Progenitor cell of endocrine pancreas (in vitro differentiated cells): Measurements from ENCODE around the gene SLC4A1. TPM values are rescaled to one million over a fixed set of nuclear protein-coding genes. Genes with fewer than 3 reads are reported as not detected.

Experiments
- DNase-seq: peaks from one replicate; pipeline ENCODE4 v3.0.0; 2021; ENCODE audit warnings: low spot score; ENCODE audit not compliant: unreplicated experiment
- H3K27ac Mint-ChIP-seq: 2 replicates; pipeline ENCODE4 v1.8.0; 2021; ENCODE audit warnings: mild to moderate bottlenecking, moderate library complexity, mixed read lengths
- H3K27me3 Mint-ChIP-seq: 2 replicates; pipeline ENCODE4 v1.8.0; 2021; ENCODE audit warnings: mixed read lengths
- H3K36me3 Mint-ChIP-seq: 2 replicates; pipeline ENCODE4 v1.8.0; 2022; ENCODE audit warnings: mixed read lengths; ENCODE audit not compliant: insufficient read depth
- H3K4me1 Mint-ChIP-seq: 2 replicates; pipeline ENCODE4 v1.8.0; 2021; ENCODE audit warnings: low read depth, mixed read lengths
- H3K4me3 Mint-ChIP-seq: 2 replicates; pipeline ENCODE4 v1.8.0; 2021; ENCODE audit warnings: low read depth, mild to moderate bottlenecking, moderate library complexity, mixed read lengths
- H3K9me3 Mint-ChIP-seq: 2 replicates; pipeline ENCODE4 v1.8.0; 2021; ENCODE audit warnings: low read depth, mixed read lengths
- total RNA-seq: library from RNA; stranded (reverse); gene quantifications from 2 replicates; pipeline ENCODE4 v1.2.1, GENCODE V29; 2021
- TF ChIP-seq, protein P1 (sequence below): fragments of 200-600 bp; sonication (generic); IDR thresholded peaks from one replicate; pipeline ENCODE4 v1.5.0; 2021; ENCODE audit warnings: antibody characterized with exemption, mild to moderate bottlenecking; ENCODE audit not compliant: unreplicated experiment

The SLC4A1 gene
- total RNA-seq, 1 donor from 2014 or later: not detected

DNA sequence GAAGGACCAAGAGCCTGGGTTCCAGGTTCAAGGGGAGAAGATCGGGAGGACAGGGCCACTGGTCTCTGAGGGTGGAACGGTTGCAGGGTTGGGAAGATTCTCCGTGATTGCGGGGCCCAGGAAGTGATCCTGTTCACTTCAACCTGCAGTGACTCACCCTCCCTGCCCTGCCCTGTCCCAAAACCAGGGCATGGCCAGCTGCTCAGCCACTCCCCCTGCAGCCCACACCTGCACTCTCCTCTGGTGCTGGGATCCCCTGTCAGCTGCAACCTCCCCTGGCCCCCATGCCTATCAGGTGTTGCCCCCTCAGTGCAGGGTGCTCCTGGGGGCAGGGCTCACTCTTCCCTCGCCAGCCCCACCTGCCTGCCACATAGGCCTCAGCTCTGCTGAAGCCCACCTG, 41.5 kb upstream of the SLC4A1 start:
- H3K4me3 Mint-ChIP-seq: peak overlapping the region; percentile 55

DNA sequence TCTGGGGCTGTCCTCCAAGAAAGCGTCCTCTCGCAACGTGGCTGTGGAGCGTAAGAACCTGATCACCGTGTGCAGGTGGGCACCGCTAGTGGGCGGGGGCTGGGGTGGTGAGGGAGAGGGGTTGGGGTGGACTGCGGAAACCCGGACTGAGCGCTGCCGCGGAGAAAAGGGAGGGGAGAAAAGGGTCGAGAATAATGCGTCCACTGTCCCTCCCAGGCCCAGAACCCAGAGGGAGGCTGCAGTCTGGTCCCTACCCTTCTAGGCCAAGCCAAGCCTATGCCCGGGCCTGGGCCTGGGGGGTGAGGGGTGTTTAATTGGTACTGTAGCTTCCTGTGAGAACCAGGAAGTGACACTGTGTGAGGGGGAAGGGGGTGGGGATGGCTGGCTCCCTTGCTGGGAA, 40.9 kb upstream of the SLC4A1 start:
- H3K27me3 Mint-ChIP-seq: peaks cover 47% of the 10 kb centered on the region
- H3K9me3 Mint-ChIP-seq: no peaks in the 10 kb centered on the region
- H3K27ac Mint-ChIP-seq: no peak overlapping the region
- H3K4me3 Mint-ChIP-seq: peak overlapping the region; percentile 55
- peaks cover 3% of the 10 kb centered on the region for H3K4me1 Mint-ChIP-seq
- H3K36me3 Mint-ChIP-seq: no peaks in the 10 kb centered on the region
- TF ChIP-seq, protein P1, sequence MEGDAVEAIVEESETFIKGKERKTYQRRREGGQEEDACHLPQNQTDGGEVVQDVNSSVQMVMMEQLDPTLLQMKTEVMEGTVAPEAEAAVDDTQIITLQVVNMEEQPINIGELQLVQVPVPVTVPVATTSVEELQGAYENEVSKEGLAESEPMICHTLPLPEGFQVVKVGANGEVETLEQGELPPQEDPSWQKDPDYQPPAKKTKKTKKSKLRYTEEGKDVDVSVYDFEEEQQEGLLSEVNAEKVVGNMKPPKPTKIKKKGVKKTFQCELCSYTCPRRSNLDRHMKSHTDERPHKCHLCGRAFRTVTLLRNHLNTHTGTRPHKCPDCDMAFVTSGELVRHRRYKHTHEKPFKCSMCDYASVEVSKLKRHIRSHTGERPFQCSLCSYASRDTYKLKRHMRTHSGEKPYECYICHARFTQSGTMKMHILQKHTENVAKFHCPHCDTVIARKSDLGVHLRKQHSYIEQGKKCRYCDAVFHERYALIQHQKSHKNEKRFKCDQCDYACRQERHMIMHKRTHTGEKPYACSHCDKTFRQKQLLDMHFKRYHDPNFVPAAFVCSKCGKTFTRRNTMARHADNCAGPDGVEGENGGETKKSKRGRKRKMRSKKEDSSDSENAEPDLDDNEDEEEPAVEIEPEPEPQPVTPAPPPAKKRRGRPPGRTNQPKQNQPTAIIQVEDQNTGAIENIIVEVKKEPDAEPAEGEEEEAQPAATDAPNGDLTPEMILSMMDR: no peak
- DNase-seq: no peak

More for the DNA sequence above, 41.5 kb upstream of the SLC4A1 start:
- Mint-ChIP-seq H3K9me3 (no peaks in the 10 kb centered on the region), H3K4me1 (peaks cover 3% of the 10 kb centered on the region), H3K27ac (no peak overlapping the region), H3K36me3 (no peaks in the 10 kb centered on the region), H3K27me3 (peaks cover 50% of the 10 kb centered on the region)
- TF ChIP-seq, protein P1: no peak
- DNase-seq: no peak

DNA sequence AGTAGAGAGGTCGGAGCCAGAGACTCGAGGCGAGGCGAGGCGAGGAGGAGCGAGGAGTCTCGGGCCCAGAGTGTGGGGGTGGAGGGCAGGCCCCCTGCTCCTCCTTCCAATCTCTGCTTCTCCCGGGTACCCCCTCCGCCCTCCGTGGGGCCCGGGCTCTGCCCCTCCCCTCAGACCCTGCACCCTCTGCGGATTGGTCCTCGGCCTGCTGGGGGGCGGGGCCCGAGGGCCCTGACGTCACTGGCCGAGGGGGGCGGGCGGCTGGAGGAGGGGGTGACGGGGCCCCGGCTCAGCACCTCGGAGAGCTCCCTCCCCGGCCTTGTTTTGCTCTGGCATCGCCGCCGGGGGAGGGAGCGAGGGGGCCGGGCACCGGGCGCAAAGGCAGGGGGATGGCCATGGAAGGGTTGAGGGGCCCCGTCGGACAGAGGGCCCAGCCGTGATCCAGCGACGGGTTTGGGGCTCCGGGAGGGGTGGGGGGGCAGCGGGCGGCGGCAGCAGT, 40.4 kb upstream of the SLC4A1 start, which contains the start of gene RUNDC3A:
TSS of gene RUNDC3A (plus strand) at position 282 of the 499 bp plus-strand sequence. CDS start 232 bp downstream, outside the sequence.
- Mint-ChIP-seq H3K4me3 (peak within 1 kb of the TSS; percentile 64), H3K36me3 (no peaks in the 10 kb centered on the region), H3K27me3 (peaks cover 45% of the 10 kb centered on the region), H3K9me3 (no peaks in the 10 kb centered on the region), H3K27ac (no peak within 1 kb of the TSS), H3K4me1 (peaks cover 3% of the 10 kb centered on the region)
- peak; percentile 95 for DNase-seq
- TF ChIP-seq, protein P1: no peak

DNA sequence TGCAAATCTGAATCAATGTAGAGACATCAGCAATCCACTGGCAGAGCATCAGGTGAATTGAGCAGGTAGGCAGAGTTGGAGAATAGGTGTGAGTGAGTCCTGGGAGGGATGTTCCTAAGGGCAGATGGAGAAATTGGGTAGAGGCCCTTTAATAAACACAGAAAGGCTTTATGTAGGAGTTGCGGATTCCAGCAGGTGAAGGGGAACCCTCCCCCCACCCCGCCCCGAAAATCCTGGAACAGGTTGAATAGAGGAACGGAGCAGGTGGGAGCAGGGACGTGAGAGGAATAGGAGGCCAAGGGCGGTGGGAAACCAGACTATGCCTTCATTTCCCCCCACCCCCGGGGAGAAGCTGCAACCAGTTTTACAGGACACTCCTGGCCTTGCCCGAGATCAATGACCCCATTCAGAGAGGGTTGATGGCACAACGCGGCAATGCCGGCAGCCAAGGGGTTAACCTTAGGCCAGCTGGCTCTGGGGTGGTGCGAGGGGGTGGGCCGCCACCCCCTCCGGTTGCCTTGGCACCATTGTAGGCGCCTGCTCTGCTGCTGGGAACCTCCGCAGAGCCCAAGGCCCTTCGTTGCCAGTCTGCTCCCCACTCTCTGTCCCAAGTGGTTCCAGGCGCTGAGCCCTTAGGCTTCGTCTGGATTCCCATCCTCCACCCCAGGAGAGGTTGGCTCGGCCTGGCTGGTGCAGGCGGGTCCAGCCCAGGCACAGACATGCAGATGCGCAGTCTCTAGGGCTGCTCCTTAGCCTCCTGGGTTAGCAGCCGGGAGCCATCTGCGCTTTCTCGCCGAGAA, 39.7 kb upstream of the SLC4A1 start:
- Mint-ChIP-seq H3K4me3 (peak overlapping the region; percentile 64), H3K9me3 (no peaks in the 10 kb centered on the region), H3K27ac (no peak overlapping the region), H3K4me1 (peaks cover 3% of the 10 kb centered on the region), H3K27me3 (peaks cover 38% of the 10 kb centered on the region), H3K36me3 (no peaks in the 10 kb centered on the region)
- no peak for DNase-seq
- TF ChIP-seq, protein P1: no peak

DNA sequence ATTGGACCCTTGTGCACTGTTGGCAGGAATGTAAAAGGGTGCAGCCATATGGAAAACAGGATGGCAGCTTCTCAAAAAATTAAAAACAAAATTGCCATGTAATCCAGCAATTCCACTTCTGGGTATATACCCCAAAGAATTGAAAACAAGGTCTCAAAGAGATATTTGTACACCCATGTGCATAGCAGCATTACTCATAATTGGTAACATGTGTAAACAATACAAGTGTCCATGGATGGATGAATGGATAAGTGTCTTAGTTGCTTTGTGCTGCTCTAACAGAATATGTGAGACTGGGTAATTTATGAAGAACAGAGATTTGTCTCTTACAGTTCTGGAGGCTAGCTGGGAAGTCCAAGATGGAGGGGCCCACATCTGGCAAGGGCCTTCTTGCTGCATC, 36.7 kb upstream of the SLC4A1 start:
- no peak for DNase-seq
- H3K4me1 Mint-ChIP-seq: peaks cover 3% of the 10 kb centered on the region
- no peak overlapping the region for H3K4me3 Mint-ChIP-seq
- peaks cover 20% of the 10 kb centered on the region for H3K27me3 Mint-ChIP-seq
- H3K27ac Mint-ChIP-seq: no peak overlapping the region
- no peaks in the 10 kb centered on the region for H3K9me3 Mint-ChIP-seq
- no peaks in the 10 kb centered on the region for H3K36me3 Mint-ChIP-seq
- TF ChIP-seq, protein P1: no peak
